Activated CD8-positive, alpha-beta memory T cell treated with anti-CD3 and anti-CD28 coated beads, Interleukin-2, amount 50 U/mL, for 24 hours (primary cell): ENCODE data around the gene LILRA1.
"Not testable (repeated sequence)": the region's sequence is repeated elsewhere in the genome, so short reads cannot be mapped to it uniquely, and the experiment has no call there.

Experiments
- DNase-seq: peaks from one replicate; pipeline ENCODE4 v3.0.0-alpha.2; 2020; ENCODE audit errors: extremely low read depth

Gene LILRA1

DNA sequence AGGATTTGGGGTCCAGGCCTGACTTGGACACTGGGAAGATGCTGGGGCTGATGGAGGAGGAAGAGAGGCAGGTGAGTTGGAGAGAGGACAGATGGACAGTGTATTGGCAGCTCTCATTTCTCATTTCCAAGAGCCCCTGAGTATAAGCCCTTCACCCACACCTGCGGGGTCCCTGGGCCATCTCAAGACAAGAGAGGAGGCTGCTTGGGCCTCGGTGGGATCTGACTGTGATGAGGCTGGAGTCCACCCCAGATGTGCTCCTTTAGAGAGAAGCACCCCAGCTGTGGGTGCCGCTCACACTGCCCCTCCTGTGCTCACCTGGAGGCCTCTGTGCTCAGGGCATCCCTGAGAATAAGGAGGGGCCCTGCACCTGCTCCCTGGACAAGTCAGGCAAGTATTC, 16.1 kb upstream of the LILRA1 start:
- DNase-seq, result no peak

DNA sequence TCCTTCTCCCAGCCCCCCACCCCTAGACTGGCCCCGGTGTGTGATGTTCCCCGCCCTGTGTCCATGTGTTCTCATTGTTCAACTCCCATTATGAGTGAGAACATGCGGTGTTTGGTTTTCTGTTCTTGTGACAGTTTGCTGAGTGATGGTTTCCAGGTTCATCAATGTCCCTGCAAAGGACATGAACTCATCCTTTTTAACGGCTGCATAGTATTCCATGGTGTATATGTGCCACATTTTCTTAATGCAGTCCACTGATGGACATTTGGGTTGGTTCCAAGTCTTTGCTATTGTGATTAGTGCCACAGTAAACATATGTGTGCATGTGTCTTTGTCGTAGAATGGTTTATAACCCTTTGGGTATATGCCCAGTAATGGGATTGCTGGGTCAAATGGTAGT, 15.2 kb upstream of the LILRA1 start:
- DNase-seq, result not testable (repeated sequence)

DNA sequence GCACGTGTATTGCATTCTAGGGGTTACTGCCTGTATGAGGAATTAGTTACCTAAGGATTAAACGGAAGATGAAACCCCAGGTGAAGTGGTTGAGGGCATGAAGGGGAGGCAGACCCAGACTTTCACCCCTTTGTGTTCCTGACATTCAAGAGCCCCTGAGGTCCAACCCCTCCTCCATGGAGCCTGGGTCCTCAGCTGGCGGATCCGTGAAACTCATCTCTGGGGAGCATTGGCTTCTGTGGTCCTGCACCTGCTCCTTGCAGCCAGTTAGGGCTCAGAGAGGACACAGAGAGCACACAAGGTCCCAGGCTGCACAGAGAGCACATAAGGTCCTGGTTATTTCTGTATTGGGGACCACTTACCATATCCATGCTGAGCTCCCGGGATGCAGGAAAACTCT, 7.0 kb upstream of the LILRA1 start:
- no peak for DNase-seq

DNA sequence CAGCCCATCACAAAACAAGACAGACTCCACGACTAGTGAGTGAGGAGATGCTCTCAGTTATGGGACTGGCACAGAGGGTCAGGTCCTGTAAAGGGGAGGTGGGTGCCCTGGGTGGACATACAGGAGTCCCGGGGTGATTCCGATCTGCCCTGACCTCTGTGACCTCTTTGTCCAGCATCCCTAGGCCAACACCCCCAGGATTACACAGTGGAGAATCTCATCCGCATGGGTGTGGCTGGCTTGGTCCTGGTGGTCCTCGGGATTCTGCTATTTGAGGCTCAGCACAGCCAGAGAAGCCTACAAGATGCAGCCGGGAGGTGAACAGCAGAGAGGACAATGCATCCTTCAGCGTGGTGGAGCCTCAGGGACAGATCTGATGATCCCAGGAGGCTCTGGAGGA, 6.4 kb upstream of the LILRA1 start:
- no peak for DNase-seq

DNA sequence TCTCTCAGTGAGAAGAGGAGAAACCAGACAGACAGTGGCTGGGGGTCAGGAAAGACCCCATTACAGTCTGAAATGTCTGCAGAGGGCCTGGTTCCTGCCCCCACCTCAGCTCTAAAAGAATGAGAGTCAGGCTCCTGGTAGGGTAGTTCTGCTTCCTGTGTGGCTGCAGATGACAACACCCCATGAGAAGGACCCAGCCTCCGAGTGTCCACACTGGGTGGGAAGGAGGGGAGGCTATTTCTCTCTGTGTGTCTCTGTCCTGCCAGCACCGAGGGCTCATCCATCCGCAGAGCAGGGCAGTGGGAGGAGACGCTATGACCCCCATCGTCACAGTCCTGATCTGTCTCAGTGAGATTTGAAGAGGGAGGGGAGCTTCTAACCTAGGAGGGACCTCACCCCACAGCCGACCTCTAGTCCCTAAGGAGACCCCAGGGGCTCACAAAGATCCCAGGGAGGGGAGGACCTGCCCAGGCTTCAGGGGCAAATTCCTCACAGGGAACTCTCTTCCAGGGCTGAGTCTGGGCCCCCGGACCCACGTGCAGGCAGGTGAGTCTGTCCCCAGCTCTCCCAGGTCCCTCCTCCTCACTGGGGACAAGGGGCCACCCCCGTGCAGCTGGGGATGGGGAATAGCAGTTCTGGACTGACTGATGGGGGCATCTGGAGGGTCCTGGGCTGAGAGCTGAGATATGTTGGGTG, 647 bp downstream of the LILRA1 start:
- not testable (repeated sequence) for DNase-seq

DNA sequence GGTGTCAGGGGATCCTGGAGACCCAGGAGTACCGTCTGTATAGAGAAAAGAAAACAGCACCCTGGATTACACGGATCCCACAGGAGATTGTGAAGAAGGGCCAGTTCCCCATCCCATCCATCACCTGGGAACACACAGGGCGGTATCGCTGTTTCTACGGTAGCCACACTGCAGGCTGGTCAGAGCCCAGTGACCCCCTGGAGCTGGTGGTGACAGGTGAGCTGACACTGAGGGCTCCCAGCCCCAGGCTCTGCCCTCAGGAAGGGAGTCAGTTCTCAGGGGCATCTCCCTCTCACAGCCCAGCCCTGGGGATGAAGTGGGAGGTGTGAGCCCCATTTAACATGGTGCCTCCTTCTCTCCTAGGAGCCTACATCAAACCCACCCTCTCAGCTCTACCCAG, 1.3 kb downstream of the LILRA1 start:
- no peak for DNase-seq

DNA sequence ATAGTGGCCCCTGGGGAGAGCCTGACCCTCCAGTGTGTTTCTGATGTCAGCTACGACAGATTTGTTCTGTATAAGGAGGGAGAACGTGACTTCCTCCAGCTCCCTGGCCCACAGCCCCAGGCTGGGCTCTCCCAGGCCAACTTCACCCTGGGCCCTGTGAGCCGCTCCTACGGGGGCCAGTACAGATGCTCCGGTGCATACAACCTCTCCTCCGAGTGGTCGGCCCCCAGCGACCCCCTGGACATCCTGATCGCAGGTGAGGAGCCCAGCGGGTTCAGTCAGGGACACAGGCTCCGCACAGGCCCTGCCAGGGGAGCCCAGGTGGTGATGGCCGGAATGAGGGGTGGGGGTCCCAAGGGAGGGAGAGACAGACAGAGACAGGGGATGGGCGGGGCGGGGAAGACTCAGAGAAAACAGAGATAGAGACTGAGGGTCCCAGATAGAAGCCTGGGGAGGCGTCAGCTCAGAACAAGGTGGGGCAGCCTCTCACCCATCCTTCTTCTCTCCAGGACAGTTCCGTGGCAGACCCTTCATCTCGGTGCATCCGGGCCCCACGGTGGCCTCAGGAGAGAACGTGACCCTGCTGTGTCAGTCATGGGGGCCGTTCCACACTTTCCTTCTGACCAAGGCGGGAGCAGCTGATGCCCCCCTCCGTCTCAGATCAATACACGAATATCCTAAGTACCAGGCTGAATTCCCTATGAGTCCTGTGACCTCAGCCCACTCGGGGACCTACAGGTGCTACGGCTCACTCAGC, 2.4 kb downstream of the LILRA1 start:
- DNase-seq, result not testable (repeated sequence)

DNA sequence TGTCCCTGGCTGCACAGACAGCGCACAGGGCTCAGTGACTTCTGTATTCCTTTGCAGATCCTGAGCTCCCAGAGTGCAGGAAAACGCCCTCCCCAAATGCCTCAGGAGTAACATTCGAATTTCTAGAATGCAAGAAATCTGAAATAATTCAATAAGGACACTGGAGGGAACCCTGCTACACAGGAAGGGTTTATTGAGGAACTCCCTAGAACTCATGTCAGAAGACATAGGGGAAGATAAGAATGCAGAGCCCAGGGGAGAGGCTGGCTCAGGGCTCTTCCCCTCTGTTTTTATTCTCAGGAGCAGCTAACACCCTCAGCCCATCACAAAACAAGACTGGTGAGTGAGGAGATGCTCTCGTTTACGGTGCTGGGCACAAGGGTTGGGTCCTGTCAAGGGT, 6.8 kb downstream of the LILRA1 start:
- DNase-seq, result no peak

DNA sequence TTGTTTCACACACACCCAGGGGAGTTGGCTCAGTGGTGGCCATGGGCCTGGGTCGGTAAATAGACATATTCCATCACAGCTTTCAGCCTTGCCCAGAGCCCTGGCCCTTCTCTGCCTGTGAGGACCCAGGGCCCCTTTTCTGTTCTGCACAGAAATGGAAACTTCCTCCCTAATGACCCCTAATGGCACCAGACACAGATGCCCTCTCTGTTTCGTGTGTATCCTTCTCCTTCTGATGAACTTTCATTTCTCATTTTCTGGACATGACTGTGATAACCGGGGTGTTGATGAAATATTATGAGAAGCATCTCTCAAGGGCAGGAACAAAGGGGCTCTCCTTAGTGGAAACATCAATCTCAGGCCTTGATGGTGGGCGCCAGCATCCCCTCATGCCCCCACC, 12.8 kb downstream of the LILRA1 start:
- DNase-seq, result no peak

DNA sequence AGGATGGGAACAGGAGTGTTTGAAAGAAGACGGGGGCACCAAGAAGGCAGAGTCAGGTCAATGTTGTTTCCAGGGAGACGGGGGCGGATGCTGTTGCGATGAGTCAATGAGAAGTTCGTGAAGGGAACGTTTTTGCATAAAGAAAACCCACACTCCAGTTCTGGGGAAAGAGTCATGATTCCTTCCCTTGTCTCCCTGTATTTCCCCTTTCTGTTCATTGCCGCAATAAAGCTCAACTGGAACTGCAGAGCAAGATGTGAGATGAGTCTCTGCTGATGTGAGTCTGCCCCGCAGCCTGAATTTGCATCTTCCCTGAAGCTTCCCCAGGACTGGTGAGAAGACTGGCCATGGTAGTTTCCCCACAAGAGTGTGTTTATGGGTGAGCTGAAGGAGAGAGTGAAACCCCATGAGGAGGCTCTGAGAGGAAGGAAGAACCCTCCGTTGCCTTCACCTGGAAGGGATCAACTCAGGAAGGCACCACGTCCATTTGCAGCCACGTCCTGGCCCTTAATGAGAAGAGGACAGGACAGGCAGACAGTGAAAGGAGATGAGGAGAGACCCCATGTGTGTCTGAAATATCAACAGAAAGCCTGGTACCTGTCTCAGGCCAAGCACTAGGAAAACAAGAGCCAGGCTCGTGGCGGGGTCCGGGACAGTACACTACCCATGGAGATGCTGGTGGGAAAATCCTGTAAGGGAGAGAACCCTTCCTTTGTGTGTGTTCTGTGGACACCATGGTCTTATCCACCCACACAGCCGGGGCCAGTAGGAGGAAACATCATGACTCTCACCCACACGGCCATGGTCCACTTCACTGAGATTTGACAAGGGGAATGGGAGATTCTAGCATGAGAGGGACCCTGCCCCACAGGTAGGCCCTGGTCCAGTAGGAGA, 13.7 kb downstream of the LILRA1 start:
- no peak for DNase-seq

DNA sequence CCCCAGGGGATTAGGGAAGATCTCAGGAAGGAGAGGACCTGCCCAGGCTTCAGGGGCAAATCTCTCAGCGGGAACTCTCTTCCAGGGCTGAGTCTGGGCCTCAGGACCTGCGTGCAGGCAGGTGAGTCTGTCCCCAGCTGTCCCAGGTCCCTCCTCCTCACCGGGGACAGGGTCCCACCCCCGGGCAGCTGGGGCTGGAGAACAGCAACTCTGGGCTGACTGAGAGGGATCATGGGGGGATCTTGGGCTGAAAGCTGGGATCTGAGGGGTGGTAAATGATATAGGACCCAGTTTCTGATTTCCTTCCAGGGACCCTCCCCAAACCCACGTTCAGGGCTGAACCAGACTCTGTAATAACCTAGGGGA, 14.3 kb downstream of the LILRA1 start:
- no peak for DNase-seq

DNA sequence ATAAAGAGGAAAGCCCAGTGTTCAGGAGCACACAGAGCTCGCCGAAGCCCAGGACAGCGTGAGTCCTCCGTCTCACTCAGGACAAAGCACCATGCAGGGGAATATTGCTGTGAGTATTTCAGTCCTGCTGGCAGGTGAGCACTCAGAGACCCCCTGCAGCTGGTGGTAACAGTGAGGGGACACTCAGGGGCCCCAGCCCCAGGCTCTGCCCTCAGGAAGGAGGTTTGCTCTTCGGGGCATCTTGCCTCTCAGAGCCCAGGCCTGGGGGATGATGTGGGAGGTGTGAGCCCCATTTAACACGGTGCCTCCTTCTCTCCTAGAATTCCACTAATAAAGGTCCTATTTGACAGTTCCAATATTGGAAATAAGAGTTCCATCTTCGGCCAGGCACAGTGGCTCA, 14.8 kb downstream of the LILRA1 start:
- no peak for DNase-seq

DNA sequence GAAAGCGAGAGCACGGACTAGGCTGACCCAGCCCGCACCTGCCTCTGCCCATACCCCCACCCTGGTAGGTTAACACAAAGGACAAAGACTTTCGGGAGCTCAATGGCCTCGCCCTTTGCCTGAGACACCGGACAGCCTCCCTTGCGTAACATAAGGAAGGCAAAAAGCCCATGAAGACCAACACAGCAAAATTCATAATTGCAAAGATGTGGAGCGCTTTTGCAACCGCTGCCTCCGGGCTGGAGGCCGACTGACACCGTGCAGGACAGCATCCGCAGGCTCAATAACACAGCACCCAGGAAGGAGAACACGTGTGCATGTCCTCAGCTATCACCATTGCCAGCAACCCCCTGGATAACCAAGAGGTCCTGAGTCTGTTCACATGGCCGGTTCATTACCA, 15.4 kb downstream of the LILRA1 start:
- no peak for DNase-seq

DNA sequence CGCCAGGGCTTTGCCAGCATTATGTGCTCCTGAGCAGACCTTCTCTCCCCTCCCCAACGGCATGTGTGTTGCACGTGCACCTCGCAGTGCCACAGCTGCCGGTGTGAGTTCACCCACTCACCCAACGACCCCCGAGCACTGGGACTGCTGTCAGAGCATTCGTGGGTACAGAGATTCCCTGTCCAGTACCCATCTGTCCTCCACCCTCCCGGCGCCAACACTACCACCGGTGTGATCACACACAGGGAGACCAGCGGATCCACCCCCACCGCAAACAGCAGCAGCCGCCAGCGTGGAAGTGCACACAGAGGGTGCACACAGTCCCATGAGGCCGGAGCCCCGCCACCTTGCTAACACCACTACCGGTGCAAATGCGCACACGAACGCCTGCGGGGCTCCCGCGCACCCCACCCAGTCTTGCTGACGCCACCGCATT, 15.9 kb downstream of the LILRA1 start:
- DNase-seq, result no peak

DNA sequence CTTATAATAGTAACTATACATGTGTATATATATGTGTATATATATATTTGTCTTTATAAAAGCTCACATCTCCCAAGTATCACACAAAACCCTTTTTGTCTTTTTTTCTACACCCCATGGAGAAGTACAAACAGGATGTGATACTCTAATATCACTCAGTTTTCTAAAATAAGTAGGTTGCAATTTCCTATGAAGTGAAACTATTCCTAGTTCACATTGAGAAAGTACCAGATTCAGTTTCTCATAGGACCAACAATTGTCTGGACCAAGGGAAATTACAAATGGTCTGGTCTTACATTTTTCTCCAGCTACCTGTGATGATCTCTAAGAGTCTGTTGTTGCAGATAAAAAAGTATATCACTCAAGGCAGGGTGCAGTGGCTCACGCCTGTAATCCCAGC, 19.0 kb downstream of the LILRA1 start:
- DNase-seq, result no peak

DNA sequence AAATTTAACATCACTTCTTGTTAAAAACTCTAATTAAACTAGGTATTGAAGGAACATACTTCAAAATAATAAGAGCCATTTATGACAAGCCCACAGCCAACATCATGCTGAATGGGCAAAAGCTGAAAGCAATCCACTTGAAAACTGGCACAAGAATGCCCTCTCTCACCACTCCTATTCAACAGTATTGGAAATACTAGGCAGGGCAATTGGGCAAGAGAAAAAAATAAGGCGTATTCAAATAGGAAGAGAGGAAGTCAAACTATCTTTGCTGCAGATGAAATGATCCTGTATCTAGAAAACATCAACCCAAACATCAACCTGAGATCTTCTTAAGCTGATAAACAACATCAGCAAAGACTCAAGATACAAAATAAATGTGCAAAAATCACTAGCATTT, 21.3 kb downstream of the LILRA1 start:
- no peak for DNase-seq

DNA sequence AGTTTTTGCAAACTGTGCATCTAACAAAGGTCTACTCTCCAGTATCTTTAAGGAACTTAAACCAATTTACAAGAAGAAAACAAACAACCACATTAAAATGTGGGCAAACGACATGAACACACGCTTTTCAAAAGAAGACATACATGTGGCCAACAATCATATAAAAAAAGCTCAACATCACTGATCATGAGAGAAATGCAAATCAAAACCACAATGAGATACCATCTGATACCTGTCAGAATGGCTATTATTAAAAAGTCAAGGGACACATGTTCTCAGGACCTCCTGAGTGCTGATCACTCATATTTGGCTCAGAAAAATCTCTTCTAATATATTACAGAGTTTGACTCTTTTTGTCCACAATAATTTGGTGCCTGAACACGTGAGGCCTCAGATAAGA, 22.6 kb downstream of the LILRA1 start:
- DNase-seq, result no peak

DNA sequence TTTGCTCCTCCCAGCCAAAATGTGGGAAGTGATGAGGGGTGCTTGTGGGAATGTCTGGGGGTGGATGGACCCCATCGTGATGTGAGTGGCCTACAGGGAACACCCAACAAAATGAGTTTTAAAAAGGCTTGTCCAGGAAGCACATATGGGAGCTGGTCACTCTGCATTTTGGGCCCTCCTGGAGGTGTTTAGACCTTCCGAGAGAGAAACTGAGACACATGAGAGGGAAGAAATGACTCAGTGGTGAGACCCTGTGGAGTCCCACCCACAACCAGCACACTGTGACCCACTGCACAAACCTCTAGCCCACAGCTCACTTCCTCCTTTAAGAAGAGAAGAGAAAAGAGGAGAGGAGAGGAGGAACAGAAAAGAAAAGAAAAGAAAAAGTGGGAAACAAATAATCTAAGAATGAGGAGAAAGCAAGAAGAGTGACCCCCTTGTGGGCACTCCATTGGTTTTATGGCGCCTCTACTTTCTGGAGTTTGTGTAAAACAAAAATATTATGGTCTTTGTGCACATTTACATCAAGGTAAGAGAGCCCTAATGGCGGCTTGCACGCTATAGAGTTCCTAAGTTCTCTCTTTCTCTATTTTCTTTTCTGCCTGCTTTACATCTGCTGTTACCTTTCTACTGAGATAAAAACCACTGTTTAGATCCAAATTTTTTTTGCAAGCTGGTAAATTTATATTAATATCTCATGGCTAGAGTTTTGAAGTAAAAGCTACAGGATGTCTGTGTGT, 23.6 kb downstream of the LILRA1 start:
- DNase-seq, result no peak

DNA sequence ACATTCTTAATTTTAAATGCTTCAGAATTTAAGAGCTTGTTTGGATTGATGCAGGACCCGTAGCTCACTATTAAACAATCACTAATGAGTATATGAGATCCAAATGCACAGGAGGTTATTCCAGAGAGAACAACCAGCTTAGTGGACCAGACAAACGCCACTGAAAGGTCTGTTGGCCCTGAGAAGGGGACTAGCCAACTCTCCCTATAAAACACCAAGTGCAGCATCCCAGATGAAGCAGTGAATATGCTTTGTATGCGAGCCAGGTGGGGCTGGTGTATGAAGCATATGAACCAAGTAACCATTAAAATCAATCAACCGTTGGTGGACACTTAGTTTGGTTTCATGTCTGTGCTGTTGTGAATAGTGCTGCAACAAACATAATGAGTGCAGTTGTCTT, 27.0 kb downstream of the LILRA1 start:
- no peak for DNase-seq

DNA sequence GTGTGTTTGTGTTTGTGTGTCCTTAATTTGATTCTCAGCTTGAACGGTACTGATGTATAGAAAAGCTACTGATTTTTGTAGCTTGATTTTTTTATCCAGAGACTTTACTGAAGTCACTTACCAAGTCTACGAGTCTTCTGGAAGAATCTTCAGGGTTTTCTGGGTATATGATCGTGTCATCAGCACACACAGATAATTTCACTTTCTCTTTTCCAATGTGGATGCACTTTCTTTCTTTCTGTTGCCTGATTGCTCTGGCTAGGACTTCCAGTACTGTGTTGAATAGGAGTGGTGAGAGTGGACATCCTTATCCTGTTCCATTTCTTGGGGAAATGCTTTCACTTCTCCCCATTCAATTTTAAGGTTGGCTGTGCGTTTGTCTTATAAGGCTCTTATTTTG, 29.0 kb downstream of the LILRA1 start:
- DNase-seq, result no peak

DNA sequence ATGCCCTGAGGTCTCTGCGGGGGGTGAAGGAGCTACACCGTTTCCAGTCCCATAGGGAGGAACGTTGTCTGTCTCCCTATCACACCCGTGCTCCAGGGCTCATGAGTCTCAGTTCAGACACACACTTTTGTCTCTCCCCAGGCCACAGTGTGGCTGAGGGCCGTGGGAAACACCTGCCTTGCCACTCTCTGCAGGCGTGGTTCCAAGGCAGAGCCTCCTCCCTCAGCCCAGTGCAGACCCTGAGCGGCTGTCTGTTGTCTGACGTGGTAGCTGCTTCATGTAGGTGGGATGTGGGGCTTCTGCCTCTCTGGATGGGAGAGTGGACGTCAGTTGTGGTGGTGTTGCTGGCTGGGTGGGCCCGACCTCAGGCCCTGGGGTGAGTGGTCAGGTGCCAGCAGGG, 30.8 kb downstream of the LILRA1 start:
- not testable (repeated sequence) for DNase-seq
